SK-N-SH (cell line): ENCODE results near the gene PLIN5. TPM values are rescaled to one million over a fixed set of nuclear protein-coding genes. Genes with fewer than 3 reads are reported as not detected.

ENCODE experiments used
- CTCF ChIA-PET: fragments of 300-600, 350-600 bp; formaldehyde crosslinking; extraction: SDS; loops from one replicate; lab custom pipeline; 2021; lab: Yijun Ruan, JAX
- POLR2A ChIA-PET: fragments of 350-600 bp; sonication (Branson Sonifier 250); formaldehyde crosslinking; extraction: SDS; loops from one replicate; lab custom pipeline; 2020; ENCODE audit warnings: antibody characterized with exemption, inconsistent platforms; lab: Yijun Ruan, JAX
- DNase-seq: peaks from one replicate; pipeline ENCODE4 v3.0.0; 2012
- H2AFZ ChIP-seq: fragments of 200-600 bp; sonication (generic); 2 replicates; pipeline ENCODE4 v1.8.1; 2016; ENCODE audit warnings: antibody characterized with exemption, mild to moderate bottlenecking, low read depth
- H3F3A ChIP-seq: fragments of 200-600 bp; sonication (generic); replicated peaks from 2 replicates; pipeline ENCODE3; 2016; ENCODE audit warnings: antibody characterized with exemption, mild to moderate bottlenecking; ENCODE audit not compliant: insufficient read depth
- H3K27ac ChIP-seq, 2 experiments: fragments of 200-500 bp in 1 of 2; fragments of 200-600 bp in 1 of 2; sonication (Bioruptor generic) in 1 of 2; sonication (generic), shearing (Covaris generic) in 1 of 2; 2 replicates each; pipeline versions ENCODE4 v1.5.1 to v1.6.1; 2014 to 2016; ENCODE audit warnings: low read depth in 2 of 2, inconsistent platforms in 1 of 2, low read length in 1 of 2, mild to moderate bottlenecking in 1 of 2, mixed read lengths in 1 of 2
- H3K27me3 ChIP-seq: fragments of 200-600 bp; sonication (generic), shearing (Covaris generic); 2 replicates; pipeline ENCODE4 v1.6.1; 2016; ENCODE audit warnings: mixed run types; ENCODE audit not compliant: insufficient read depth
- H3K36me3 ChIP-seq, 2 experiments: fragments of 200-500 bp in 1 of 2; fragments of 200-600 bp in 1 of 2; sonication (Bioruptor generic) in 1 of 2; sonication (generic) in 1 of 2; replicated peaks in 1 of 2; 2 replicates each; pipeline versions ENCODE3 to v1.5.1; 2014 to 2016; ENCODE audit warnings: low read length in 1 of 2, mild to moderate bottlenecking in 1 of 2; ENCODE audit not compliant: insufficient read depth in 2 of 2, control insufficient read depth in 1 of 2
- H3K4me1 ChIP-seq, 2 experiments: fragments of 200-500 bp in 1 of 2; fragments of 200-600 bp in 1 of 2; sonication (Bioruptor generic) in 1 of 2; sonication (generic), shearing (Covaris generic) in 1 of 2; 2 replicates each; pipeline versions ENCODE4 v1.5.1 to v1.6.1; 2014 to 2016; ENCODE audit warnings: low read depth in 1 of 2, low read length in 1 of 2, mixed run types in 1 of 2; ENCODE audit not compliant: insufficient read depth in 2 of 2, control insufficient read depth in 1 of 2
- H3K4me2 ChIP-seq: fragments of 200-600 bp; sonication (generic), shearing (Covaris generic); 2 replicates; pipeline ENCODE4 v1.6.1; 2017; ENCODE audit warnings: mixed run types
- H3K4me3 ChIP-seq, 2 experiments: fragments of 200-500 bp in 1 of 2; fragments of 200-600 bp in 1 of 2; sonication (Bioruptor generic) in 1 of 2; sonication (generic), shearing (Covaris generic) in 1 of 2; 2 replicates each; pipeline versions ENCODE4 v1.5.1 to v1.8.1; 2014 to 2016; ENCODE audit warnings: low read depth in 2 of 2, inconsistent platforms in 1 of 2, low read length in 1 of 2, mild to moderate bottlenecking in 1 of 2, mixed read lengths in 1 of 2, moderate library complexity in 1 of 2
- H3K79me2 ChIP-seq: fragments of 200-600 bp; sonication (generic); 2 replicates; pipeline ENCODE4 v1.8.1; 2017; ENCODE audit warnings: mild to moderate bottlenecking; ENCODE audit not compliant: insufficient read depth
- H3K9ac ChIP-seq: fragments of 200-600 bp; sonication (generic); 2 replicates; pipeline ENCODE4 v1.6.1; 2017; ENCODE audit warnings: mixed run types
- H3K9me2 ChIP-seq: fragments of 200-600 bp; sonication (generic); 2 replicates; pipeline ENCODE4 v1.6.1; 2017; ENCODE audit warnings: mixed run types
- H3K9me3 ChIP-seq: fragments of 200-600 bp; sonication (generic); 2 replicates; pipeline ENCODE4 v1.6.1; 2017; ENCODE audit warnings: mixed run types, mild to moderate bottlenecking, moderate library complexity
- H4K20me1 ChIP-seq: fragments of 200-600 bp; sonication (generic); 2 replicates; pipeline ENCODE4 v1.6.1; 2017; ENCODE audit warnings: mild to moderate bottlenecking, mixed run types; ENCODE audit not compliant: insufficient read depth
- CHD2 ChIP-seq: fragments of 150-350 bp; IDR thresholded peaks from 2 replicates; pipeline ENCODE4 v1.6.1; 2018; ENCODE audit warnings: low read length; ENCODE audit not compliant: partially characterized antibody
- ELF1 ChIP-seq: IDR thresholded peaks from 2 replicates; pipeline ENCODE4 v1.4.0; 2012
- GABPA ChIP-seq: IDR thresholded peaks from 2 replicates; pipeline ENCODE4 v1.4.0; 2012; ENCODE audit warnings: low read depth, mild to moderate bottlenecking
- GATA2 ChIP-seq: sonication (generic); formaldehyde crosslinking; IDR thresholded peaks from 2 replicates; pipeline ENCODE4 v1.5.0; 2020; ENCODE audit warnings: mild to moderate bottlenecking, missing genetic modification reagents
- JUND ChIP-seq: IDR thresholded peaks from 2 replicates; pipeline ENCODE4 v1.4.0; 2012
- MEF2A ChIP-seq: IDR thresholded peaks from 2 replicates; pipeline ENCODE4 v1.4.0; 2012; ENCODE audit warnings: low read depth, borderline replicate concordance
- NRF1 ChIP-seq: IDR thresholded peaks from 2 replicates; pipeline ENCODE4 v1.6.1; 2012; ENCODE audit warnings: low read depth, mild to moderate bottlenecking, low read length
- RAD21 ChIP-seq: IDR thresholded peaks from 2 replicates; pipeline ENCODE4 v1.6.1; 2012; ENCODE audit warnings: mild to moderate bottlenecking, low read length
- SIN3A ChIP-seq: IDR thresholded peaks from 2 replicates; pipeline ENCODE4 v1.6.1; 2012; ENCODE audit warnings: low read depth, mild to moderate bottlenecking, low read length, moderate library complexity, borderline replicate concordance
- TAF1 ChIP-seq: IDR thresholded peaks from 2 replicates; pipeline ENCODE4 v1.6.1; 2012; ENCODE audit warnings: low read depth, mild to moderate bottlenecking, low read length, moderate library complexity, borderline replicate concordance
- TEAD4 ChIP-seq: IDR thresholded peaks from 2 replicates; pipeline ENCODE4 v1.4.0; 2012; ENCODE audit warnings: mild to moderate bottlenecking, borderline replicate concordance; ENCODE audit not compliant: insufficient read depth
- YY1 ChIP-seq: IDR thresholded peaks from 2 replicates; pipeline ENCODE4 v1.4.0; 2012; ENCODE audit warnings: low read depth, mild to moderate bottlenecking
- WGBS: methylation state at CpG from one replicate; pipeline ENCODE4 v1.1.6; 2017; ENCODE audit warnings: low lambda C conversion rate; 5-methylcytosine and 5-hydroxymethylcytosine counted together
- polyA plus RNA-seq, 3 experiments: library from polyadenylated mRNA; depleted of rRNA; stranded (reverse); fragments of >200 nt; gene quantifications; 2 replicates each; pipeline ENCODE4 v1.2.3, GENCODE V29; 2012
- TF ChIP-seq, protein P1 (sequence below): IDR thresholded peaks from 2 replicates; pipeline ENCODE4 v1.4.0; 2012; ENCODE audit warnings: low read depth, borderline replicate concordance
- TF ChIP-seq, protein P2 (sequence below): fragments of 150-350 bp; IDR thresholded peaks from 2 replicates; pipeline ENCODE4 v1.6.1; 2017; ENCODE audit warnings: antibody characterized with exemption, low read length, low read depth, borderline replicate concordance
- TF ChIP-seq, protein P3 (sequence below): fragments of 200-600 bp; sonication (generic); IDR thresholded peaks from 2 replicates; pipeline ENCODE4 v1.6.1; 2017; ENCODE audit warnings: antibody characterized with exemption, mild to moderate bottlenecking, moderate library complexity

The PLIN5 gene
- polyA plus RNA-seq, 1 of the 3 experiments (the other 2 are of a cell fraction): 0.59 TPM

DNA sequence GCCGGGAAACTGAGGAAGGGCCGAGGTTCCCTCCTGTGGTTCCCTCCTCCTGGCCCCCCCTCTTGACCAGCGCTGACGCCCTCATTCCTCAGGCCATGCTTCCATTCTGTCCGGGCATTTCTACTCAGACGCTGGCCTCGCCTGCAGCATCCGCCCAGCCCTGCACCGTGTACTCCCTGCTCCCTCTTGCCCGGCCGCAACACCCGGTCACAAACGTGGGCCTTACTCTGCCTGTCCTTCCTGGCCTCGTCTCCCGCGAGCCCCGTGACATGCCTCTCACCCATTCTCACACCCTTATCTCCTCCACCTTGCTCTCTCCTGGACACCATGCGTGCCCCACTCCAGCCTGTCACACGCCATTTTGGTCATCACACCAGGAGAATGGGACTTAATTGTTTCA is 51.6 kb downstream of the PLIN5 start:
- POLR2A ChIA-PET: no interaction called here
- H3K36me3 ChIP-seq: peaks cover 0 to 3% of the 10 kb centered on the region in 2 experiments

More for the DNA sequence above, 51.6 kb downstream of the PLIN5 start:
- CTCF ChIA-PET: interaction anchor here (2.9 kb wide), 1 partner anchor 41 kb away, joined by 9 read pairs; no protein-coding TSS in a partner anchor
- H2AFZ ChIP-seq: no peak overlapping the region
- no peaks in the 10 kb centered on the region for H3K9me2 ChIP-seq
- no peak overlapping the region for H3K4me2 ChIP-seq
- no peak for DNase-seq
- H3K4me3 ChIP-seq: no peak overlapping the region
- TF ChIP-seq SIN3A (no peak), CHD2 (no peak), YY1 (no peak), NRF1 (no peak), RAD21 (no peak), MEF2A (no peak), TAF1 (no peak), GATA2 (no peak), ELF1 (no peak), GABPA (no peak), JUND (no peak), TEAD4 (no peak)
- TF ChIP-seq, protein P1, sequence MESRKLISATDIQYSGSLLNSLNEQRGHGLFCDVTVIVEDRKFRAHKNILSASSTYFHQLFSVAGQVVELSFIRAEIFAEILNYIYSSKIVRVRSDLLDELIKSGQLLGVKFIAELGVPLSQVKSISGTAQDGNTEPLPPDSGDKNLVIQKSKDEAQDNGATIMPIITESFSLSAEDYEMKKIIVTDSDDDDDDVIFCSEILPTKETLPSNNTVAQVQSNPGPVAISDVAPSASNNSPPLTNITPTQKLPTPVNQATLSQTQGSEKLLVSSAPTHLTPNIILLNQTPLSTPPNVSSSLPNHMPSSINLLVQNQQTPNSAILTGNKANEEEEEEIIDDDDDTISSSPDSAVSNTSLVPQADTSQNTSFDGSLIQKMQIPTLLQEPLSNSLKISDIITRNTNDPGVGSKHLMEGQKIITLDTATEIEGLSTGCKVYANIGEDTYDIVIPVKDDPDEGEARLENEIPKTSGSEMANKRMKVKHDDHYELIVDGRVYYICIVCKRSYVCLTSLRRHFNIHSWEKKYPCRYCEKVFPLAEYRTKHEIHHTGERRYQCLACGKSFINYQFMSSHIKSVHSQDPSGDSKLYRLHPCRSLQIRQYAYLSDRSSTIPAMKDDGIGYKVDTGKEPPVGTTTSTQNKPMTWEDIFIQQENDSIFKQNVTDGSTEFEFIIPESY: no peak
- TF ChIP-seq, protein P2, sequence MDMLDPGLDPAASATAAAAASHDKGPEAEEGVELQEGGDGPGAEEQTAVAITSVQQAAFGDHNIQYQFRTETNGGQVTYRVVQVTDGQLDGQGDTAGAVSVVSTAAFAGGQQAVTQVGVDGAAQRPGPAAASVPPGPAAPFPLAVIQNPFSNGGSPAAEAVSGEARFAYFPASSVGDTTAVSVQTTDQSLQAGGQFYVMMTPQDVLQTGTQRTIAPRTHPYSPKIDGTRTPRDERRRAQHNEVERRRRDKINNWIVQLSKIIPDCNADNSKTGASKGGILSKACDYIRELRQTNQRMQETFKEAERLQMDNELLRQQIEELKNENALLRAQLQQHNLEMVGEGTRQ: no peak
- TF ChIP-seq, protein P3, sequence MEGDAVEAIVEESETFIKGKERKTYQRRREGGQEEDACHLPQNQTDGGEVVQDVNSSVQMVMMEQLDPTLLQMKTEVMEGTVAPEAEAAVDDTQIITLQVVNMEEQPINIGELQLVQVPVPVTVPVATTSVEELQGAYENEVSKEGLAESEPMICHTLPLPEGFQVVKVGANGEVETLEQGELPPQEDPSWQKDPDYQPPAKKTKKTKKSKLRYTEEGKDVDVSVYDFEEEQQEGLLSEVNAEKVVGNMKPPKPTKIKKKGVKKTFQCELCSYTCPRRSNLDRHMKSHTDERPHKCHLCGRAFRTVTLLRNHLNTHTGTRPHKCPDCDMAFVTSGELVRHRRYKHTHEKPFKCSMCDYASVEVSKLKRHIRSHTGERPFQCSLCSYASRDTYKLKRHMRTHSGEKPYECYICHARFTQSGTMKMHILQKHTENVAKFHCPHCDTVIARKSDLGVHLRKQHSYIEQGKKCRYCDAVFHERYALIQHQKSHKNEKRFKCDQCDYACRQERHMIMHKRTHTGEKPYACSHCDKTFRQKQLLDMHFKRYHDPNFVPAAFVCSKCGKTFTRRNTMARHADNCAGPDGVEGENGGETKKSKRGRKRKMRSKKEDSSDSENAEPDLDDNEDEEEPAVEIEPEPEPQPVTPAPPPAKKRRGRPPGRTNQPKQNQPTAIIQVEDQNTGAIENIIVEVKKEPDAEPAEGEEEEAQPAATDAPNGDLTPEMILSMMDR: no peak
- no peak overlapping the region for H3K9ac ChIP-seq
- 94% methylated on average over 18 of the region's 19 CpGs for WGBS
- H3K27me3 ChIP-seq: no peaks in the 10 kb centered on the region
- no peaks in the 10 kb centered on the region for H4K20me1 ChIP-seq
- no peaks in the 10 kb centered on the region for H3K9me3 ChIP-seq
- peaks cover 18% of the 10 kb centered on the region; the same call in 1 of the 2 replicates for H3K79me2 ChIP-seq
- no peaks in the 10 kb centered on the region for H3F3A ChIP-seq
- H3K4me1 ChIP-seq: no peaks in the 10 kb centered on the region
- no peak overlapping the region for H3K27ac ChIP-seq
